ENCODE results near the gene TMED10. TPM values are rescaled to one million over a fixed set of nuclear protein-coding genes. Genes with fewer than 3 reads are reported as not detected.

Gene TMED10
- total RNA-seq, 3 donors from 2014 or later: 223 to 411 (median 317) TPM

GRCh38 chr14:75220156-75220555 is 43.7 kb upstream of the TMED10 start:
- no peak for ATAC-seq
- DNase-seq: no peak
- intact Hi-C loops (cut with DNase I, micrococcal nuclease): no loop called here
- no peaks in the 10 kb centered on the region for H3K9me3 ChIP-seq
- H3K36me3 ChIP-seq (ENCODE audit: low read depth): no peaks in the 10 kb centered on the region
- TF ChIP-seq CTCF (IDR thresholded peaks at IDR 0.05): no peak
- H3K4me1 ChIP-seq (ENCODE audit: low read depth): no peaks in the 10 kb centered on the region
- no peak overlapping the region for H3K4me3 ChIP-seq

GRCh38 chr14:75217508-75218206 is 41.2 kb upstream of the TMED10 start:
- Histone ChIP-seq H3K36me3 (ENCODE audit: low read depth) (no peaks in the 10 kb centered on the region), H3K4me3 (no peak overlapping the region), H3K9me3 (no peaks in the 10 kb centered on the region), H3K4me1 (ENCODE audit: low read depth) (no peaks in the 10 kb centered on the region)
- intact Hi-C loops (cut with DNase I, micrococcal nuclease): no loop called here
- no peak for DNase-seq
- no peak for ATAC-seq
- TF ChIP-seq CTCF (IDR thresholded peaks at IDR 0.05): no peak

- DNase-seq: no peak
- H3K4me1 ChIP-seq (ENCODE audit: low read depth): no peaks in the 10 kb centered on the region
- no peak for ATAC-seq
- no peaks in the 10 kb centered on the region for H3K9me3 ChIP-seq
- no peak for TF ChIP-seq CTCF (IDR thresholded peaks at IDR 0.05)
- intact Hi-C loops (cut with DNase I, micrococcal nuclease): no loop called here
- no peak overlapping the region for H3K4me3 ChIP-seq
- H3K36me3 ChIP-seq (ENCODE audit: low read depth): no peaks in the 10 kb centered on the region
Observed at GRCh38 chr14:75216427-75217006, 40.1 kb upstream of the TMED10 start.

GRCh38 chr14:75215520-75215919 is 39.1 kb upstream of the TMED10 start:
- ATAC-seq: no peak
- TF ChIP-seq CTCF (IDR thresholded peaks at IDR 0.05): no peak
- Histone ChIP-seq H3K4me1 (ENCODE audit: low read depth) (no peaks in the 10 kb centered on the region), H3K4me3 (no peak overlapping the region), H3K9me3 (no peaks in the 10 kb centered on the region), H3K36me3 (ENCODE audit: low read depth) (no peaks in the 10 kb centered on the region)
- intact Hi-C loops (cut with DNase I, micrococcal nuclease): no loop called here
- no peak for DNase-seq

- no peaks in the 10 kb centered on the region for H3K4me1 ChIP-seq (ENCODE audit: low read depth)
- TF ChIP-seq CTCF (IDR thresholded peaks at IDR 0.05): no peak
- no peak for ATAC-seq
- intact Hi-C loops (cut with DNase I, micrococcal nuclease): no loop called here
- DNase-seq: no peak
- H3K36me3 ChIP-seq (ENCODE audit: low read depth): no peaks in the 10 kb centered on the region
- H3K9me3 ChIP-seq: no peaks in the 10 kb centered on the region
- H3K4me3 ChIP-seq: no peak overlapping the region
Observed at GRCh38 chr14:75214558-75214957, 38.1 kb upstream of the TMED10 start.
